Hematopoietic multipotent progenitor cell treated with erythropoietin and hydrocortisone succinate and interleukin-3 and kit ligand, for 6 days (in vitro differentiated cells): ENCODE measurements around the gene STAT1.

Experiments used
- DNase-seq: peaks from one replicate; pipeline ENCODE4 v3.0.0-alpha.2; 2015

STAT1 gene

GRCh38 chr2:190950566-190950991 is 63.4 kb downstream of the STAT1 start:
- no peak for DNase-seq

- DNase-seq: no peak
These were observed 65.3 kb downstream of the STAT1 start for GRCh38 chr2:190948671-190949070.

- DNase-seq: peak; percentile 64
These were observed 66.2 kb downstream of the STAT1 start for GRCh38 chr2:190947711-190948251.

- peak; percentile 56 for DNase-seq
These were observed 66.8 kb downstream of the STAT1 start for GRCh38 chr2:190947141-190947540.

GRCh38 chr2:190943706-190944105 is 70.3 kb downstream of the STAT1 start:
- DNase-seq: no peak

- no peak for DNase-seq
These were observed 71.3 kb downstream of the STAT1 start for GRCh38 chr2:190942697-190943096.

GRCh38 chr2:190941571-190941970 is 72.4 kb downstream of the STAT1 start:
- no peak for DNase-seq

GRCh38 chr2:190940454-190940853 is 73.5 kb downstream of the STAT1 start:
- no peak for DNase-seq

GRCh38 chr2:190938771-190939335 is 75.1 kb downstream of the STAT1 start:
- no peak for DNase-seq

- no peak for DNase-seq
These were observed 78.9 kb downstream of the STAT1 start for GRCh38 chr2:190935054-190935453.

GRCh38 chr2:190933361-190933760 is 80.6 kb downstream of the STAT1 start:
- DNase-seq: no peak

GRCh38 chr2:190932514-190932913 is 81.5 kb downstream of the STAT1 start:
- no peak for DNase-seq

- no peak for DNase-seq
These were observed 83.6 kb downstream of the STAT1 start for GRCh38 chr2:190930411-190930810.

- DNase-seq: no peak
These were observed 84.1 kb downstream of the STAT1 start for GRCh38 chr2:190929919-190930318.

- no peak for DNase-seq
These were observed 86.7 kb downstream of the STAT1 start for GRCh38 chr2:190927301-190927700.

GRCh38 chr2:190922376-190922775 is 91.6 kb downstream of the STAT1 start:
- no peak for DNase-seq

GRCh38 chr2:190920085-190920484 is 93.9 kb downstream of the STAT1 start:
- no peak for DNase-seq
